HG03175 (cell line): ENCODE measurements around the gene L3MBTL4.

Experiments
- ATAC-seq: cut with Tn5 transposase; IDR thresholded peaks from one replicate; pipeline ENCODE4 v1.9.1; 2021; ENCODE audit warnings: mild to moderate bottlenecking, moderate library complexity; ENCODE audit not compliant: unreplicated experiment

Gene L3MBTL4

GRCh38 chr18:5969355-5969988 lies 445.2 kb downstream of the L3MBTL4 start:
- ATAC-seq, result no peak

GRCh38 chr18:5967666-5968065 lies 447.0 kb downstream of the L3MBTL4 start:
- no peak for ATAC-seq

GRCh38 chr18:5967007-5967406 lies 447.7 kb downstream of the L3MBTL4 start:
- no peak for ATAC-seq

GRCh38 chr18:5966514-5966913 lies 448.2 kb downstream of the L3MBTL4 start:
- ATAC-seq, result no peak

- ATAC-seq, result no peak
Observed at GRCh38 chr18:5964996-5965395, 449.7 kb downstream of the L3MBTL4 start.

GRCh38 chr18:5964596-5964995 lies 450.1 kb downstream of the L3MBTL4 start:
- no peak for ATAC-seq

GRCh38 chr18:5964108-5964507 lies 450.6 kb downstream of the L3MBTL4 start:
- ATAC-seq, result no peak

GRCh38 chr18:5963267-5963666 lies 451.4 kb downstream of the L3MBTL4 start:
- no peak for ATAC-seq

GRCh38 chr18:5962362-5962761 lies 452.3 kb downstream of the L3MBTL4 start:
- no peak for ATAC-seq

GRCh38 chr18:5961828-5962150 lies 452.9 kb downstream of the L3MBTL4 start:
- no peak for ATAC-seq

- no peak for ATAC-seq
Observed at GRCh38 chr18:5961097-5961827, 453.4 kb downstream of the L3MBTL4 start.

GRCh38 chr18:5958822-5959221 lies 455.9 kb downstream of the L3MBTL4 start:
- no peak for ATAC-seq

GRCh38 chr18:5955861-5956260 lies 458.9 kb downstream of the L3MBTL4 start:
- no peak for ATAC-seq

- no peak for ATAC-seq
Observed at GRCh38 chr18:5951515-5952091, 463.1 kb downstream of the L3MBTL4 start.

- no peak for ATAC-seq
Observed at GRCh38 chr18:5948781-5949180, 465.9 kb downstream of the L3MBTL4 start.

GRCh38 chr18:5948237-5948636 lies 466.5 kb downstream of the L3MBTL4 start:
- no peak for ATAC-seq

- no peak for ATAC-seq
Observed at GRCh38 chr18:5944448-5944847, 470.3 kb downstream of the L3MBTL4 start.

- ATAC-seq, result no peak
Observed at GRCh38 chr18:5943514-5943913, 471.2 kb downstream of the L3MBTL4 start.

GRCh38 chr18:5942591-5942990 lies 472.1 kb downstream of the L3MBTL4 start:
- ATAC-seq, result no peak

- no peak for ATAC-seq
Observed at GRCh38 chr18:5941890-5942289, 472.8 kb downstream of the L3MBTL4 start.

- ATAC-seq, result no peak
Observed at GRCh38 chr18:5939801-5940667, 474.7 kb downstream of the L3MBTL4 start.
